ENCODE results near the gene ATG4C.
"Not testable (repeated sequence)": the region's sequence is repeated elsewhere in the genome, so short reads cannot be mapped to it uniquely, and the experiment has no call there.

ATG4C gene

DNA sequence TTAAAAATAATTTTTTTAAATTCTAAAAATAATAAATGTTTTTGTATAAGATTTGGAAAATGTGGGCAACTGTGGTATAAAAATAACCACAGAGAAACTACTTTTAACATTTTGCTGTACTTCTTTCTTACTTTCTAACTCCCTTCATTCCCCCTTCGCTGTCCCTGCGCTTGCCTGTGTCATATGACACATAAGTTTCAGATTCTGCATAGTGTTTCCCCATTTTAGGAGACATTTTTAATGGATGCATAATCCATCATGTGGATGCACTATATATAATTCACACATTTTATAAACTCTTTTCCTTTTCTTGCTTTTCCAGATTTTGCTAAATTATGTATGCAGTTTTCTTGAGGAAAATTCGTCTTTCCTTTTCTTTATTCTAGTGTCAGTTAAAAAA is 16.3 kb downstream of the ATG4C start:
- no peaks in the 10 kb centered on the region for H3K27me3 ChIP-seq (ENCODE audit: control insufficient read depth in 5 of 5, insufficient read depth in 4 of 5, low read length in 5 of 5)
- H3K9ac ChIP-seq (ENCODE audit: low read length in 5 of 5): no peak overlapping the region
- no peaks in the 10 kb centered on the region for H3K9me3 ChIP-seq (ENCODE audit: control insufficient read depth in 5 of 5, low read length in 5 of 5)
- no peaks in the 10 kb centered on the region for H3K36me3 ChIP-seq (ENCODE audit: control insufficient read depth in 5 of 5, insufficient read depth in 5 of 5, low read length in 5 of 5)
- H3K27ac ChIP-seq (ENCODE audit: low read depth, low read length): no peak overlapping the region
- H3K4me1 ChIP-seq (ENCODE audit: control insufficient read depth in 5 of 5, insufficient read depth in 5 of 5, low read length in 5 of 5): no peaks in the 10 kb centered on the region
- H3K4me3 ChIP-seq (ENCODE audit: low read depth in 1 of 5, low read length in 5 of 5): no peak overlapping the region

DNA sequence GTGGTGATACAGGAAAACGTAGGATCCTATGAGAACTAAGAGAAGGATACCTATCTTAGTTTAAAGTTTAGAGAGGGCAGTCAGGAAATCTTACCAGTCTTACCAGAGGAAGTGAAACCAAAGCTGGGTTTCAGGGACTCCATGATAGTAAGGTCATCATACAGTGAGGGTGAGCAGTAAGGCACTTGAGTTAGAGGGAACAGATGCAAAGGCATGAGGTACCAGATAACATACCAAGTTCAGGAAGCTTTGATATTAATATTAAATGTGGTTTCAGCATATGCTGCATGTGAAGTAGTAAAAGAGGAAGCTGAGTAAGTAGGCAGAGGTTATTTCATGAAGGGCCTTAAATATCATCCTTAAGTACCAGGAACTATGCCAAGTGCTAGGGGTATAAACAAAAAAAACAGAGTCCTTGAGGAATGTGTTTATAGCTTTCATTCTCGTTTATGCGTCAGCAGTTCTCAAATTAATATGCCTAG is 16.9 kb downstream of the ATG4C start:
- H3K4me3 ChIP-seq (ENCODE audit: low read depth in 1 of 5, low read length in 5 of 5): no peak overlapping the region
- H3K27ac ChIP-seq (ENCODE audit: low read depth, low read length): no peak overlapping the region
- no peaks in the 10 kb centered on the region for H3K27me3 ChIP-seq (ENCODE audit: control insufficient read depth in 5 of 5, insufficient read depth in 4 of 5, low read length in 5 of 5)
- no peaks in the 10 kb centered on the region for H3K9me3 ChIP-seq (ENCODE audit: control insufficient read depth in 5 of 5, low read length in 5 of 5)
- H3K4me1 ChIP-seq (ENCODE audit: control insufficient read depth in 5 of 5, insufficient read depth in 5 of 5, low read length in 5 of 5): no peaks in the 10 kb centered on the region
- peaks cover 0 to 3% (median 0%) of the 10 kb centered on the region in 5 donors for H3K36me3 ChIP-seq (ENCODE audit: control insufficient read depth in 5 of 5, insufficient read depth in 5 of 5, low read length in 5 of 5)
- H3K9ac ChIP-seq (ENCODE audit: low read length in 5 of 5): no peak overlapping the region

DNA sequence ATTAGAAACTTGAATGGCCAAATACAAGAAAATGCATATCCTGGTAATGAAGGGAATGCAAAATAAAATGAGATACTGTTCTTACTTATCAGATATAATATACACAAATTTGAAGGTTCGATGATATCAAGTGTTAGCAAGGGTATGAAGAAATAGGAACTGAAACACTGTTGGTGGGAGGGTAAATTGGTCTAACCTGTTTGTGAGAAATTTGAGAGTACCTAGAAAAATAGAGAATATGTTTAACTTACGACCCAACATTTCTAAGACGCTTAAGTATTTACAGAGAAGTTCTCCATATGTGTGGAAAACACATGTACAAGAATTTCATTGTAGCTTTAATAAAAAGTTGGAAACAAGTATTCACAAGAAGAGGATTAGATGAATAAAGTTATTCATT is 25.9 kb downstream of the ATG4C start:
- Histone ChIP-seq H3K9me3 (ENCODE audit: control insufficient read depth in 5 of 5, low read length in 5 of 5) (no peaks in the 10 kb centered on the region), H3K4me3 (ENCODE audit: low read depth in 1 of 5, low read length in 5 of 5) (no peak overlapping the region), H3K27ac (ENCODE audit: low read depth, low read length) (no peak overlapping the region), H3K27me3 (ENCODE audit: control insufficient read depth in 5 of 5, insufficient read depth in 4 of 5, low read length in 5 of 5) (no peaks in the 10 kb centered on the region), H3K36me3 (ENCODE audit: control insufficient read depth in 5 of 5, insufficient read depth in 5 of 5, low read length in 5 of 5) (peaks cover 0 to 9% (median 0%) of the 10 kb centered on the region in 5 donors), H3K4me1 (ENCODE audit: control insufficient read depth in 5 of 5, insufficient read depth in 5 of 5, low read length in 5 of 5) (no peaks in the 10 kb centered on the region), H3K9ac (ENCODE audit: low read length in 5 of 5) (no peak overlapping the region)

GRCh38 chr1:62810420-62811274 is 26.7 kb downstream of the ATG4C start:
- Histone ChIP-seq H3K27ac (ENCODE audit: low read depth, low read length) (no peak overlapping the region), H3K9ac (ENCODE audit: low read length in 5 of 5) (no peak overlapping the region), H3K9me3 (ENCODE audit: control insufficient read depth in 5 of 5, low read length in 5 of 5) (no peaks in the 10 kb centered on the region), H3K27me3 (ENCODE audit: control insufficient read depth in 5 of 5, insufficient read depth in 4 of 5, low read length in 5 of 5) (no peaks in the 10 kb centered on the region), H3K4me3 (ENCODE audit: low read depth in 1 of 5, low read length in 5 of 5) (no peak overlapping the region), H3K36me3 (ENCODE audit: control insufficient read depth in 5 of 5, insufficient read depth in 5 of 5, low read length in 5 of 5) (peaks cover 0 to 8% (median 0%) of the 10 kb centered on the region in 5 donors), H3K4me1 (ENCODE audit: control insufficient read depth in 5 of 5, insufficient read depth in 5 of 5, low read length in 5 of 5) (no peaks in the 10 kb centered on the region)

GRCh38 chr1:62823556-62823955 is 39.6 kb downstream of the ATG4C start:
- Histone ChIP-seq H3K9ac (ENCODE audit: low read length in 5 of 5) (no peak overlapping the region), H3K27ac (ENCODE audit: low read depth, low read length) (no peak overlapping the region), H3K4me1 (ENCODE audit: control insufficient read depth in 5 of 5, insufficient read depth in 5 of 5, low read length in 5 of 5) (no peaks in the 10 kb centered on the region), H3K4me3 (ENCODE audit: low read depth in 1 of 5, low read length in 5 of 5) (no peak overlapping the region), H3K27me3 (ENCODE audit: control insufficient read depth in 5 of 5, insufficient read depth in 4 of 5, low read length in 5 of 5) (no peaks in the 10 kb centered on the region), H3K9me3 (ENCODE audit: control insufficient read depth in 5 of 5, low read length in 5 of 5) (no peaks in the 10 kb centered on the region), H3K36me3 (ENCODE audit: control insufficient read depth in 5 of 5, insufficient read depth in 5 of 5, low read length in 5 of 5) (peaks cover 0 to 14% (median 5%) of the 10 kb centered on the region in 5 donors)

DNA sequence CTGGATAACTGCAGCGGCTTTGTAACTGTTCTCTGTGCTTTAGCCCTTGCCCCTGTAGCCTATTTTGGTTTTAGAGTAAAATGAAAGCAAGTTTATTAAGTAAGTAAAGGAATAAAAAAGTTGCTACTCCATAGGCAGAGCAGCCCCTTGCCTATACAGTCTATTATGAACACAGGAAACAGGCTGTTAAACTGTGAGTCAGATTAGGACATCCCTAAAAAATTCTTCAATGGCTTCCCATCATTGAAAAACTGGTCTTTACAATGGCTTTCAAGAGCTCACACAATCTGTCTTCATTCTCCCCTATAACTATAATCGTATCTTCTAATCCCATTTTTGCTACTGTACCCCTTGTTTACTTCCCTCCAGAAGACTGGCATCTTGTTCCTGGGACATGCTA is 43.0 kb downstream of the ATG4C start:
- H3K4me3 ChIP-seq (ENCODE audit: low read depth in 1 of 5, low read length in 5 of 5): no peak overlapping the region
- no peaks in the 10 kb centered on the region for H3K27me3 ChIP-seq (ENCODE audit: control insufficient read depth in 5 of 5, insufficient read depth in 4 of 5, low read length in 5 of 5)
- H3K4me1 ChIP-seq (ENCODE audit: control insufficient read depth in 5 of 5, insufficient read depth in 5 of 5, low read length in 5 of 5): no peaks in the 10 kb centered on the region
- H3K9me3 ChIP-seq (ENCODE audit: control insufficient read depth in 5 of 5, low read length in 5 of 5): no peaks in the 10 kb centered on the region
- peaks cover 0 to 13% (median 6%) of the 10 kb centered on the region in 5 donors for H3K36me3 ChIP-seq (ENCODE audit: control insufficient read depth in 5 of 5, insufficient read depth in 5 of 5, low read length in 5 of 5)
- no peak overlapping the region for H3K9ac ChIP-seq (ENCODE audit: low read length in 5 of 5)
- H3K27ac ChIP-seq (ENCODE audit: low read depth, low read length): no peak overlapping the region

- H3K9me3 ChIP-seq (ENCODE audit: control insufficient read depth in 5 of 5, low read length in 5 of 5); H3K4me3 ChIP-seq (ENCODE audit: low read depth in 1 of 5, low read length in 5 of 5); H3K27me3 ChIP-seq (ENCODE audit: control insufficient read depth in 5 of 5, insufficient read depth in 4 of 5, low read length in 5 of 5); H3K27ac ChIP-seq (ENCODE audit: low read depth, low read length); H3K9ac ChIP-seq (ENCODE audit: low read length in 5 of 5); H3K4me1 ChIP-seq (ENCODE audit: control insufficient read depth in 5 of 5, insufficient read depth in 5 of 5, low read length in 5 of 5): not testable (repeated sequence)
- peaks cover 0 to 13% (median 10%) of the 10 kb centered on the region in 5 donors for H3K36me3 ChIP-seq (ENCODE audit: control insufficient read depth in 5 of 5, insufficient read depth in 5 of 5, low read length in 5 of 5)
These were observed 43.9 kb downstream of the ATG4C start for GRCh38 chr1:62827786-62828185.

DNA sequence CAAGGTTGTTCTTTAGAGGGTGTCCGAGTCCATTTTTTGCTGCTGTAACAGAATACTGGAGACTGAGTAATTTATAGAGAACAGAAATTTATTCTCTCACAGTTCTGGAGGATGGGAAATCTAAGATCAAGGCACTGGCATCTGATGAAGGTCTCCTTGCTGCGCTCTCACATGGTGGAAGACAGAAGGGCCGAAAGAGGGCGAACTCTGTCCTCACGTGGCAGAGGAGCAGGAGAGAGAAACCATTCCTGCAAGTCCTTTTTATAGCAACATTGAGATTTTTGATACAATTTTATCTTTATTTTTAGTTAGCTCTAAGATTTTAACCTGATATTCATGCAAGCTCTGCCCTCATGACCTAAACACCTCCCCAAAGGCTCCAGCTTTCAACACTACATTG is 48.3 kb downstream of the ATG4C start:
- no peak overlapping the region for H3K4me3 ChIP-seq (ENCODE audit: low read depth in 1 of 5, low read length in 5 of 5)
- H3K9me3 ChIP-seq (ENCODE audit: control insufficient read depth in 5 of 5, low read length in 5 of 5): no peaks in the 10 kb centered on the region
- peaks cover 0 to 17% (median 10%) of the 10 kb centered on the region in 5 donors for H3K36me3 ChIP-seq (ENCODE audit: control insufficient read depth in 5 of 5, insufficient read depth in 5 of 5, low read length in 5 of 5)

GRCh38 chr1:62833529-62833928 is 49.6 kb downstream of the ATG4C start:
- no peak overlapping the region for H3K4me3 ChIP-seq (ENCODE audit: low read depth in 1 of 5, low read length in 5 of 5)
- no peak overlapping the region for H3K27ac ChIP-seq (ENCODE audit: low read depth, low read length)
- peaks cover 0 to 17% (median 10%) of the 10 kb centered on the region in 5 donors for H3K36me3 ChIP-seq (ENCODE audit: control insufficient read depth in 5 of 5, insufficient read depth in 5 of 5, low read length in 5 of 5)
- H3K27me3 ChIP-seq (ENCODE audit: control insufficient read depth in 5 of 5, insufficient read depth in 4 of 5, low read length in 5 of 5): no peaks in the 10 kb centered on the region
- no peaks in the 10 kb centered on the region for H3K9me3 ChIP-seq (ENCODE audit: control insufficient read depth in 5 of 5, low read length in 5 of 5)
- H3K4me1 ChIP-seq (ENCODE audit: control insufficient read depth in 5 of 5, insufficient read depth in 5 of 5, low read length in 5 of 5): no peaks in the 10 kb centered on the region
- no peak overlapping the region for H3K9ac ChIP-seq (ENCODE audit: low read length in 5 of 5)

More for the DNA sequence above, 48.3 kb downstream of the ATG4C start:
- Histone ChIP-seq H3K27me3 (ENCODE audit: control insufficient read depth in 5 of 5, insufficient read depth in 4 of 5, low read length in 5 of 5) (no peaks in the 10 kb centered on the region), H3K9ac (ENCODE audit: low read length in 5 of 5) (no peak overlapping the region), H3K4me1 (ENCODE audit: control insufficient read depth in 5 of 5, insufficient read depth in 5 of 5, low read length in 5 of 5) (no peaks in the 10 kb centered on the region), H3K27ac (ENCODE audit: low read depth, low read length) (no peak overlapping the region)

DNA sequence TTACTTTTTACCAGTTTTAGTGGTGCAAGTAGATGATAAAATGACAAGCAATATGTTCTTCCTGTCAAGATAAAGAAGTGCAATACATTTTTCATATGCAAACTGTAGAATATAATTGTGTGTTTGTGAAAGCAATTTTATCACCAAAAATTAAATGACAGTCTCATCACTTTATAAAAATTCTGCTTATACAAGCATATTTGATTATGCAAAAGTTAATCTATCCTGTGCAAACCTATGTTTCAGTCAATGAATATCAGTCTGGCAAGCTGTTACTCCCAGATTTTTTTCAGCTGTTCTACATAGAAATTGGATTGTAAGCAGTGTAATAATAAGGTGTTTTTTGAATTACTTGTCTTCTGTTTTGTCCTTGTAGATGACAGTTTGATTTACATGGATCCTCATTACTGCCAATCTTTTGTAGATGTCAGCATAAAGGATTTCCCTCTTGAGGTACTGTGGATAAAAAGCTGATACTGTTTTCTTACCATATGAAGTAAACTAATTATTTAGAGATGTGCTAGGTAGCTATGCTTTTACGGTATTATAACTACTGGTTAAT is 50.5 kb downstream of the ATG4C start:
- Histone ChIP-seq H3K9me3 (ENCODE audit: control insufficient read depth in 5 of 5, low read length in 5 of 5) (no peaks in the 10 kb centered on the region), H3K27ac (ENCODE audit: low read depth, low read length) (no peak overlapping the region), H3K4me1 (ENCODE audit: control insufficient read depth in 5 of 5, insufficient read depth in 5 of 5, low read length in 5 of 5) (no peaks in the 10 kb centered on the region), H3K36me3 (ENCODE audit: control insufficient read depth in 5 of 5, insufficient read depth in 5 of 5, low read length in 5 of 5) (peaks cover 0 to 17% (median 10%) of the 10 kb centered on the region in 5 donors), H3K9ac (ENCODE audit: low read length in 5 of 5) (no peak overlapping the region), H3K4me3 (ENCODE audit: low read depth in 1 of 5, low read length in 5 of 5) (no peak overlapping the region), H3K27me3 (ENCODE audit: control insufficient read depth in 5 of 5, insufficient read depth in 4 of 5, low read length in 5 of 5) (no peaks in the 10 kb centered on the region)

All from subcutaneous abdominal adipose tissue (tissue), 5 donors.